ENCODE data around the gene BMPER.

BMPER gene

GRCh38 chr7:34093276-34093675, 187.9 kb downstream of the BMPER start:
- TF ChIP-seq ZNF274 (IDR thresholded peaks at IDR 0.05; ENCODE audit: low read depth, low read length): no peak
- no peak overlapping the region for H3K4me3 ChIP-seq (ENCODE audit: low read length)

GRCh38 chr7:34096198-34096651, 190.9 kb downstream of the BMPER start:
- H3K4me3 ChIP-seq (ENCODE audit: low read length): no peak overlapping the region
- TF ChIP-seq ZNF274 (IDR thresholded peaks at IDR 0.05; ENCODE audit: low read depth, low read length): no peak

- TF ChIP-seq ZNF274 (IDR thresholded peaks at IDR 0.05; ENCODE audit: low read depth, low read length): no peak
- H3K4me3 ChIP-seq (ENCODE audit: low read length): no peak overlapping the region
Measured at GRCh38 chr7:34096777-34097176, 191.4 kb downstream of the BMPER start.

GRCh38 chr7:34100661-34101060, 195.3 kb downstream of the BMPER start:
- no peak for TF ChIP-seq ZNF274 (IDR thresholded peaks at IDR 0.05; ENCODE audit: low read depth, low read length)
- H3K4me3 ChIP-seq (ENCODE audit: low read length): no peak overlapping the region

GRCh38 chr7:34104115-34104514, 198.8 kb downstream of the BMPER start:
- no peak for TF ChIP-seq ZNF274 (IDR thresholded peaks at IDR 0.05; ENCODE audit: low read depth, low read length)
- H3K4me3 ChIP-seq (ENCODE audit: low read length): no peak overlapping the region

GRCh38 chr7:34104992-34105391, 199.7 kb downstream of the BMPER start:
- H3K4me3 ChIP-seq (ENCODE audit: low read length): no peak overlapping the region
- TF ChIP-seq ZNF274 (IDR thresholded peaks at IDR 0.05; ENCODE audit: low read depth, low read length): no peak

- no peak overlapping the region for H3K4me3 ChIP-seq (ENCODE audit: low read length)
- no peak for TF ChIP-seq ZNF274 (IDR thresholded peaks at IDR 0.05; ENCODE audit: low read depth, low read length)
Measured at GRCh38 chr7:34107276-34107675, 201.9 kb downstream of the BMPER start.

GRCh38 chr7:34108165-34108564, 202.8 kb downstream of the BMPER start:
- no peak for TF ChIP-seq ZNF274 (IDR thresholded peaks at IDR 0.05; ENCODE audit: low read depth, low read length)
- no peak overlapping the region for H3K4me3 ChIP-seq (ENCODE audit: low read length)

- H3K4me3 ChIP-seq (ENCODE audit: low read length): no peak overlapping the region
- TF ChIP-seq ZNF274 (IDR thresholded peaks at IDR 0.05; ENCODE audit: low read depth, low read length): no peak
Measured at GRCh38 chr7:34109936-34110780, 204.8 kb downstream of the BMPER start.

GRCh38 chr7:34111031-34111430, 205.7 kb downstream of the BMPER start:
- H3K4me3 ChIP-seq (ENCODE audit: low read length): no peak overlapping the region
- no peak for TF ChIP-seq ZNF274 (IDR thresholded peaks at IDR 0.05; ENCODE audit: low read depth, low read length)

- TF ChIP-seq ZNF274 (IDR thresholded peaks at IDR 0.05; ENCODE audit: low read depth, low read length): no peak
- no peak overlapping the region for H3K4me3 ChIP-seq (ENCODE audit: low read length)
Measured at GRCh38 chr7:34115503-34115902, 210.2 kb downstream of the BMPER start.

- no peak for TF ChIP-seq ZNF274 (IDR thresholded peaks at IDR 0.05; ENCODE audit: low read depth, low read length)
- H3K4me3 ChIP-seq (ENCODE audit: low read length): no peak overlapping the region
Measured at GRCh38 chr7:34117573-34117972, 212.2 kb downstream of the BMPER start.

GRCh38 chr7:34121366-34121765, 216.0 kb downstream of the BMPER start:
- no peak overlapping the region for H3K4me3 ChIP-seq (ENCODE audit: low read length)
- no peak for TF ChIP-seq ZNF274 (IDR thresholded peaks at IDR 0.05; ENCODE audit: low read depth, low read length)

- no peak for TF ChIP-seq ZNF274 (IDR thresholded peaks at IDR 0.05; ENCODE audit: low read depth, low read length)
- no peak overlapping the region for H3K4me3 ChIP-seq (ENCODE audit: low read length)
Measured at GRCh38 chr7:34123316-34123715, 218.0 kb downstream of the BMPER start.

- no peak for TF ChIP-seq ZNF274 (IDR thresholded peaks at IDR 0.05; ENCODE audit: low read depth, low read length)
- H3K4me3 ChIP-seq (ENCODE audit: low read length): no peak overlapping the region
Measured at GRCh38 chr7:34124765-34125164, 219.4 kb downstream of the BMPER start.

- TF ChIP-seq ZNF274 (IDR thresholded peaks at IDR 0.05; ENCODE audit: low read depth, low read length): no peak
- no peak overlapping the region for H3K4me3 ChIP-seq (ENCODE audit: low read length)
Measured at GRCh38 chr7:34128762-34129161, 223.4 kb downstream of the BMPER start.

All from GM08714 (cell line).